Measurements from ENCODE around the gene ZFAND3. TPM values are rescaled to one million over a fixed set of nuclear protein-coding genes. Genes with fewer than 3 reads are reported as not detected.

ZFAND3 gene
- total and polyA plus RNA-seq, 9 donors, result 16.6 to 220 (median 51.9) TPM

- 87 to 91% (median 89%) methylated on average over 11 of the region's 11 CpGs for WGBS, 3 donors
- H3K27me3 ChIP-seq, result no peaks in the 10 kb centered on the region
- H3K4me3 ChIP-seq, result no peak overlapping the region
- DNase-seq, result no peak
- H3K4me1 ChIP-seq (ENCODE audit: insufficient read depth), result no peaks in the 10 kb centered on the region
- H3K27ac ChIP-seq, result no peak overlapping the region
- H3K9me3 ChIP-seq, result no peaks in the 10 kb centered on the region
- intact Hi-C loops (cut with DNase I), result no loop called here
- TF ChIP-seq CTCF (IDR thresholded peaks at IDR 0.05) (no peak), POLR2A (IDR thresholded peaks at IDR 0.05) (no peak), EP300 (IDR thresholded peaks at IDR 0.05) (no peak)
- no peaks in the 10 kb centered on the region for H3K36me3 ChIP-seq
Measured at GRCh38 chr6:38157905-38158304, 338.4 kb downstream of the ZFAND3 start.

- no peak overlapping the region for H3K27ac ChIP-seq
- no peaks in the 10 kb centered on the region for H3K4me1 ChIP-seq (ENCODE audit: insufficient read depth)
- intact Hi-C loops (cut with DNase I), result no loop called here
- no peak for DNase-seq
- 89 to 96% (median 89%) methylated on average over 14 of the region's 14 CpGs for WGBS, 3 donors
- no peaks in the 10 kb centered on the region for H3K9me3 ChIP-seq
- H3K36me3 ChIP-seq, result no peaks in the 10 kb centered on the region
- H3K27me3 ChIP-seq, result no peaks in the 10 kb centered on the region
- no peak for TF ChIP-seq CTCF (IDR thresholded peaks at IDR 0.05)
- no peak for TF ChIP-seq POLR2A (IDR thresholded peaks at IDR 0.05)
- TF ChIP-seq EP300 (IDR thresholded peaks at IDR 0.05), result no peak
- H3K4me3 ChIP-seq, result no peak overlapping the region
Measured at GRCh38 chr6:38158762-38159350, 339.3 kb downstream of the ZFAND3 start.

DNA sequence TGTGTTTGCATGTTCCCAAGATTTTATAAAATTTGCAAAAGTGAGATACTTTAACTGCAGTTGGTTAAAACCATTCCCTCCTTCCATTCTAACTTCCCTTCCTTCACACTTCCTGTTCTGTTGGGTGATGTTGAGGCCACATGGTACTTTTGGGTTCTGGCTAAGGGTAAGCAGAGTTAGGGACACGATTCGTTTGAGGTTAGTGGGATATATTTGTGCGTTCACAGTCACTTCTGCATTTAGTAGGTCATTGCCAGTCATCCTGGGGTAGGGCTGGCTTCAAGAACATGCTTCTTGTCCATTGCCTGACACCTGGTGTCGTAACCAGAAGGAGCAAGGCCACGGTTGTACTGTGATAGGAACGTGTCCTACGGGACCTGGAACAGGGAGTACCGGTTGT, 340.1 kb downstream of the ZFAND3 start:
- Histone ChIP-seq H3K4me1 (ENCODE audit: insufficient read depth) (no peaks in the 10 kb centered on the region), H3K9me3 (no peaks in the 10 kb centered on the region), H3K27me3 (no peaks in the 10 kb centered on the region), H3K27ac (no peak overlapping the region), H3K36me3 (no peaks in the 10 kb centered on the region), H3K4me3 (no peak overlapping the region)
- intact Hi-C loops (cut with DNase I), result no loop called here
- no peak for DNase-seq
- TF ChIP-seq CTCF (IDR thresholded peaks at IDR 0.05) (no peak), POLR2A (IDR thresholded peaks at IDR 0.05) (no peak), EP300 (IDR thresholded peaks at IDR 0.05) (no peak)
- 91 to 93% (median 92%) methylated on average over 8 of the region's 8 CpGs for WGBS, 3 donors

DNA sequence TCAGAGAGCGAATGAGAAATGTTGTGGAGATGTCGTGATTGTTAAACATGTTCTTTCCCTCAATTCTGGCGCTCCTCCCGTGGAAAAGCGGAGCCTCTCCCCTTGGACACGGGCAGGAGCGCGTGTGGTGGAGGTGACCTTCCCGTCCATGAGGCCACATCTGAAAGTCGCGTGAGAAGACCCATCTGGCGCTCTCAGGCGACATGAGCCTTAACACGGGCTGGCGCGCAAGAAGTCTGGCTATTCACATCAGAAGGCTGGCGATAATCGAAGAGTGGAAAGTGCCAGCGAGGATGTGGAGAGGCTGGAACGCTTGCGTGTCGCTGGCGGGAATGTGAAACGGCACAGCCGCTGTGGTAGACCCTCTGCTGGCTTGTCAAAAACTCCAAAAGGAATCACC, 341.3 kb downstream of the ZFAND3 start:
- no peaks in the 10 kb centered on the region for H3K36me3 ChIP-seq
- no peak for DNase-seq
- H3K27me3 ChIP-seq, result no peaks in the 10 kb centered on the region
- 93 to 97% (median 97%) methylated on average over 25 of the region's 25 CpGs for WGBS, 3 donors
- no peaks in the 10 kb centered on the region for H3K9me3 ChIP-seq
- no peaks in the 10 kb centered on the region for H3K4me1 ChIP-seq (ENCODE audit: insufficient read depth)
- no peak overlapping the region for H3K4me3 ChIP-seq
- TF ChIP-seq CTCF (IDR thresholded peaks at IDR 0.05) (no peak), EP300 (IDR thresholded peaks at IDR 0.05) (no peak), POLR2A (IDR thresholded peaks at IDR 0.05) (no peak)
- H3K27ac ChIP-seq, result no peak overlapping the region
- intact Hi-C loops (cut with DNase I), result no loop called here
